ENCODE results near the gene EPN1.

DNA sequence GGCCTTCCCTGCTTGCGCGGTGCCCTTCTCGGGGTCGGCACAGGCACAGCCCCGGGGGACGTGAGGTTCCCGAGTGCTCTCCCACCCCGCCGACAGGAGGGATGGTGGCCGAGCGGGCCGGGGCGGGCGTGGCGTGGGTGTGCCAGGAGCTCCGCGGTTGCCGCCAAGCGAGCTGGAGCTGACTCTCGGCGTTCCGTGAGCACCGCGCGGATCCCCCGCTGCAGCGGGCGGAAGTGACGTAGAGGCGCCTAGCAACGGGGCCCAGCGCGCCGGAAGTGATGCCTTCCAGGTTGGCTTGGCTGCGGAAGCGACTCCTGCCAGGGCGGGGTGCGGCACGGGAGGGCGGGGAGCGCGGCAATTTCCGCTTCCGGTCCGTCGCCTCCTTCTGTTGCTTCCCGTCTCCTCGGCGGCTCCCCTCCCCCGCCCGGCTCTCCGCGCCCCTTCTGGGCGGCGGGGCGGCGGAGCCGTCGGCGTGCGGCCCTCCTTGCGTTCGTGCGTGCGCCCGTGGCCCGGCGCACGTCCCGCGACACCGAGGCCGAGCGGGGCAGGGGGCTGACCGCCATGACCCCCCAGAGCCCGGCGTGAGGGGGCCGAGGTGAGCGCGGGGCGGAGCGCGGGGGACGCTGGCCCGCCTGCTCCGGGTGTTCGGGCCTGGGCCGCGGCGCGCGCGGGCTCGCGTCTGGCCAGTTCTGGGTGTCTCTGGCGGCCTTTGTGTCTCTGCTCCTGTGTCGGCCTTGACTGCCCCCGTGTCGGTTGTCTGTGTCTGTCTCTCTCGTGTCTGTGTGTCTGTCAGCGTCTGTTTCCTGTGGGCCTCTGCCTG is at the start of gene EPN1:
- TF ChIP-seq ZFP36 (IDR thresholded peaks at IDR 0.05; ENCODE audit: borderline replicate concordance, low read depth, low read length, partially characterized antibody) = no peak
- peak; percentile 77; the same call in 1 of the 2 replicates for TF ChIP-seq ZGPAT (CRISPR knock-in tag; IDR thresholded peaks at IDR 0.05)
- peak; percentile 62 for TF ChIP-seq YY1 (IDR thresholded peaks at IDR 0.05; ENCODE audit: insufficient read depth, insufficient replicate concordance, low read depth, low read length)
- TF ChIP-seq STAG1 (CRISPR knock-in tag; IDR thresholded peaks at IDR 0.05) = no peak
- TF ChIP-seq, protein P1, sequence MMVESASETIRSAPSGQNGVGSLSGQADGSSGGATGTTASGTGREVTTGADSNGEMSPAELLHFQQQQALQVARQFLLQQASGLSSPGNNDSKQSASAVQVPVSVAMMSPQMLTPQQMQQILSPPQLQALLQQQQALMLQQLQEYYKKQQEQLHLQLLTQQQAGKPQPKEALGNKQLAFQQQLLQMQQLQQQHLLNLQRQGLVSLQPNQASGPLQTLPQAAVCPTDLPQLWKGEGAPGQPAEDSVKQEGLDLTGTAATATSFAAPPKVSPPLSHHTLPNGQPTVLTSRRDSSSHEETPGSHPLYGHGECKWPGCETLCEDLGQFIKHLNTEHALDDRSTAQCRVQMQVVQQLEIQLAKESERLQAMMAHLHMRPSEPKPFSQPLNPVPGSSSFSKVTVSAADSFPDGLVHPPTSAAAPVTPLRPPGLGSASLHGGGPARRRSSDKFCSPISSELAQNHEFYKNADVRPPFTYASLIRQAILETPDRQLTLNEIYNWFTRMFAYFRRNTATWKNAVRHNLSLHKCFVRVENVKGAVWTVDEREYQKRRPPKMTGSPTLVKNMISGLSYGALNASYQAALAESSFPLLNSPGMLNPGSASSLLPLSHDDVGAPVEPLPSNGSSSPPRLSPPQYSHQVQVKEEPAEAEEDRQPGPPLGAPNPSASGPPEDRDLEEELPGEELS (CRISPR knock-in tag; IDR thresholded peaks at IDR 0.05) = peak; percentile 43; the same call in 1 of the 2 replicates
- no peak; the same call in 1 of the 2 replicates for TF ChIP-seq CBFB (CRISPR knock-in tag; IDR thresholded peaks at IDR 0.05)
- TF ChIP-seq RFX5 (IDR thresholded peaks at IDR 0.05; ENCODE audit: low read depth, low read length) = peak; percentile 81
